HFFc6 (cell line): Measurements from ENCODE around the gene GRAMD1A. TPM values are rescaled to one million over a fixed set of nuclear protein-coding genes. Genes with fewer than 3 reads are reported as not detected.

ENCODE experiments used
- DNase-seq: peaks from one replicate; pipeline ENCODE4 v3.0.0-alpha.2; 2018
- H3K27ac Mint-ChIP-seq: 2 replicates; pipeline ENCODE4 v1.8.0; 2020; ENCODE audit warnings: mild to moderate bottlenecking, mixed read lengths
- H3K27me3 Mint-ChIP-seq: 2 replicates; pipeline ENCODE4 v1.8.0; 2021; ENCODE audit warnings: mild to moderate bottlenecking, moderate library complexity, mixed read lengths; ENCODE audit not compliant: insufficient read depth
- H3K36me3 Mint-ChIP-seq: 2 replicates; pipeline ENCODE4 v1.8.0; 2021; ENCODE audit warnings: low read depth, mixed read lengths
- H3K4me1 Mint-ChIP-seq: 2 replicates; pipeline ENCODE4 v1.8.0; 2020; ENCODE audit warnings: low read depth, mixed read lengths
- H3K4me3 Mint-ChIP-seq: 2 replicates; pipeline ENCODE4 v1.8.0; 2020; ENCODE audit warnings: mild to moderate bottlenecking, moderate library complexity, mixed read lengths
- H3K9me3 Mint-ChIP-seq: 2 replicates; pipeline ENCODE4 v1.8.0; 2020; ENCODE audit warnings: mild to moderate bottlenecking, mixed read lengths
- total RNA-seq, 6 experiments: library from RNA; stranded (reverse); fragmentation: NEBNext Ultra II Directional; extraction: Animal tissue kit (Norgen Biotek cat#: 25700); gene quantifications; 2 replicates in 1 of 6; 3 replicates in 5 of 6; pipeline ENCODE4 v1.2.3, GENCODE V29; 2021
- TF ChIP-seq, protein P1 (sequence below): fragments of 200-600 bp; sonication (generic); IDR thresholded peaks from 2 replicates; pipeline ENCODE4 v1.5.0; 2021; ENCODE audit warnings: antibody characterized with exemption, mild to moderate bottlenecking

Gene GRAMD1A
- total RNA-seq, 6 experiments from 2014 or later, result 48.2 to 51.3 (median 50.0) TPM

DNA sequence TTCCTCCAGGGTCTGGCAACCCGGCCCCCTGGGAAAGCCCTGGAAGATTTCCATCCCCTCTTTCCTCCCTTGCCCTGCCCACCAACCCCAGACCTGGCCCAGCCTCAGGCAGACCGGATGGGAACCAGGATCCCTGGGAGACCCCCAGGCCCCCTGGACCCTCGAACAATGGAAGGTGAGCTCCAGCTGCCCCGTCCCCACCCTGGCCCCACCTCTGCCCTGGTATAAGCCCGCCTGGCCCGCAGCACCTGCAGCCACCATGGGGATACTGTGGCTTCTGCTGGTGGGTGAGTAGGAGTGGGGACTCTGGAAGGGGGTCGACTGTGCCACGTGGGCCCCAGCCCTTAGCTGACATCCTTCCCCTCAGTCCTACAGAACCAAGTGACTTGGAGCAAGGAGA, 73.8 kb downstream of the GRAMD1A start:
- TF ChIP-seq, protein P1, sequence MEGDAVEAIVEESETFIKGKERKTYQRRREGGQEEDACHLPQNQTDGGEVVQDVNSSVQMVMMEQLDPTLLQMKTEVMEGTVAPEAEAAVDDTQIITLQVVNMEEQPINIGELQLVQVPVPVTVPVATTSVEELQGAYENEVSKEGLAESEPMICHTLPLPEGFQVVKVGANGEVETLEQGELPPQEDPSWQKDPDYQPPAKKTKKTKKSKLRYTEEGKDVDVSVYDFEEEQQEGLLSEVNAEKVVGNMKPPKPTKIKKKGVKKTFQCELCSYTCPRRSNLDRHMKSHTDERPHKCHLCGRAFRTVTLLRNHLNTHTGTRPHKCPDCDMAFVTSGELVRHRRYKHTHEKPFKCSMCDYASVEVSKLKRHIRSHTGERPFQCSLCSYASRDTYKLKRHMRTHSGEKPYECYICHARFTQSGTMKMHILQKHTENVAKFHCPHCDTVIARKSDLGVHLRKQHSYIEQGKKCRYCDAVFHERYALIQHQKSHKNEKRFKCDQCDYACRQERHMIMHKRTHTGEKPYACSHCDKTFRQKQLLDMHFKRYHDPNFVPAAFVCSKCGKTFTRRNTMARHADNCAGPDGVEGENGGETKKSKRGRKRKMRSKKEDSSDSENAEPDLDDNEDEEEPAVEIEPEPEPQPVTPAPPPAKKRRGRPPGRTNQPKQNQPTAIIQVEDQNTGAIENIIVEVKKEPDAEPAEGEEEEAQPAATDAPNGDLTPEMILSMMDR, result no peak
- DNase-seq, result no peak
- peaks cover 16% of the 10 kb centered on the region for H3K27me3 Mint-ChIP-seq
- peaks cover 9% of the 10 kb centered on the region; the same call in 1 of the 2 replicates for H3K4me1 Mint-ChIP-seq
- no peak overlapping the region for H3K27ac Mint-ChIP-seq
- H3K4me3 Mint-ChIP-seq, result no peak overlapping the region
- H3K36me3 Mint-ChIP-seq, result peaks cover 6% of the 10 kb centered on the region; the same call in 1 of the 2 replicates
- peaks cover 4% of the 10 kb centered on the region; the same call in 1 of the 2 replicates for H3K9me3 Mint-ChIP-seq

DNA sequence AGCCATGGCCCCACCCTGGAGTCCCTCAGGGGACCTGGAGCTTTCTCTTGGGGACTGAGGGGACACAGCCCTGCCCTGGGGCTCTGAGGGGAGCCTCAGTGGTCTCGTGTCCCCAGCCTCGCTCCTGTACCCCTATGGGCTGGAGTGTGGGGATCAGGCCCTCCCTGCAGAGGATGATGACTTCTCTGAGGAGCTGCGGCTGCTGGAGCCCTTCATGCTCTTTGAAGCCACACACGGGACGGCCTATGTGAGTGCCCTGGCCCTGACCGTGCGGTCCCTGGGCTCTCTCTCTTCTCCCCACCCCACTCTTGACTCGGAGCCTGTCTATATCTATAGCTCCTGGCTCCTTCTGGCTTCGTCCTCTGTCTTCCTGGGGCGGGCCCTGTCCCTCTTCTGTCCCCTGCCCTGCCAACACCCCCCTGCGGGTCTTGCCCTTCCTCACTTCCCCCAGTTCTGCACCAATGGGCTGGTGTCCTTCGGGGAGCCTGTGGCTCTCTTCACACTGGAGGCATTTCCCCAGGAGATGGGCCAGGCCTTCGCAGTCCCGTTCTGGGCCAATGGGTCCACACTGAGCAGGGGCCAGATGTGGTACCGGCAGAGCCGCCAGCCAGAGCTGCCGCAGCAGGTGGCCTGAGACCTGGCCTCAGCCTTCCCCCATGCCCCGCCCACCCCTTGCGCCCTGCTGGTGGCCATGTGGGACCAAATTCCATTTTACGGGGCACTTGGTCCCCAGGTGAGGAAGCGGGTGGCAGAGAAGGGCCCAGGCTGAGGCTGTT, 74.5 kb downstream of the GRAMD1A start:
- H3K4me1 Mint-ChIP-seq, result peaks cover 2% of the 10 kb centered on the region; the same call in 1 of the 2 replicates
- peaks cover 15% of the 10 kb centered on the region for H3K27me3 Mint-ChIP-seq
- peaks cover 6% of the 10 kb centered on the region; the same call in 1 of the 2 replicates for H3K36me3 Mint-ChIP-seq
- H3K4me3 Mint-ChIP-seq, result no peak overlapping the region
- no peak for DNase-seq
- TF ChIP-seq, protein P1, result no peak
- H3K27ac Mint-ChIP-seq, result no peak overlapping the region
- peaks cover 4% of the 10 kb centered on the region; the same call in 1 of the 2 replicates for H3K9me3 Mint-ChIP-seq

DNA sequence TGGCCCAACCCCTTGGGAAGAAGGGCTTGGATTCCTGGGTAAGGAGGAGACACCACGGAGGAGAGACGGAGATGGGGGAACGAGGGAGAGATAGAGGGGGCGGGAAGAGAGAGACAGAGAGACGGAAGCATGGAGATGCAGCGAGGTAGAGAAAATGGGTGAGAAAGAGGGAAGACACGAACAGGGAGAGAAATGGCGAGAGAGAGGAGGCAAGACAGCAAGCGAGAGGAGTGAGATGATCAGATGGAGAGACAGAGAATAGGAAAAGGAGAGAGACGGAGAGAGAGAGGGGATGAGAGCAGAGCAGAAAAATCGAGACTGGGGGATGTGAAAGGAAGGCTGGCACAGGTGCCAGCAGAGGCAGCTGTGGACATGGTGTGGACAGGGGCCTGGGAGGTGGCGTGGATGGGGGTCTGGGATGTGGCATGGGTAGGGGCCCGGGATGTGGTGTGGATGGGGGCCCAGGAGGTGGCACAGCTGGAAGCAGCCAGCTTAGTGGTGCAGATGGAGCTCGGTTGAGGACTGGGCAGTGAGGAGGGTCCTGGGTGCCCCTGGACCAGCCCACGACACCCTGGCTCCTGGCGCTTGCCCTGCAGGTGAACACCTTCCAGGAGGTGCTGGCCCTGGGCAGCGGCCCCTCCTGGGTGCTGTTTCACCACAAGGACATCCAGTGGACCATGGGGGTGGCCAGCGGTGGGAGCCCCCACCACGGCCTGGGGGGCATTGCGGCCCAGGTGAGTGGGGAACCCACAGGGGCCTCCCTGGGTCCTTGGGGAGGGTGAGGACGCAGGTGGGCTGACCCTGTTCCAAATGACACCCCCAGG, 75.3 kb downstream of the GRAMD1A start:
- H3K27me3 Mint-ChIP-seq, result peaks cover 16% of the 10 kb centered on the region
- no peaks in the 10 kb centered on the region for H3K4me1 Mint-ChIP-seq
- TF ChIP-seq, protein P1, result no peak
- H3K27ac Mint-ChIP-seq, result no peak overlapping the region
- H3K36me3 Mint-ChIP-seq, result peaks cover 3% of the 10 kb centered on the region; the same call in 1 of the 2 replicates
- H3K9me3 Mint-ChIP-seq, result no peaks in the 10 kb centered on the region
- no peak overlapping the region for H3K4me3 Mint-ChIP-seq
- DNase-seq, result no peak

DNA sequence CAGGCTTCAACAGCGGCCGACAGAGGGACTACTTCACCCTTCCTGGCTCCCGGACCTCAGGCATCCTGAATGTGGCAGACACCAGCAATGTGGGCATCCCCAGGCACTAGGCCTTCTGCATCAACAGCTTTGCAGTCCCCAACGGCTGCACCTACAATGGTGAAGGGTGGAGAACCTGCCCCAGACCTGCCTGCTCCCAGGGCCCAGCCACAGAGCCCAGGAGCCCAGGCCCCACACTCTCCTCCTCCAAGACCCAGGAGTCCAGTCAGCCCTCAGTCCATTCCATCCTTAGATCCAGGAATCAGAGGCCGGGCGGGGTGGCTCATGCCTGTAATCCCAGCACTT, 75.9 kb downstream of the GRAMD1A start:
- Mint-ChIP-seq H3K4me3 (no peak overlapping the region), H3K27ac (no peak overlapping the region), H3K4me1 (no peaks in the 10 kb centered on the region), H3K36me3 (no peaks in the 10 kb centered on the region), H3K9me3 (no peaks in the 10 kb centered on the region), H3K27me3 (peaks cover 16% of the 10 kb centered on the region)
- TF ChIP-seq, protein P1, result no peak
- DNase-seq, result no peak

Other genes starting within 250 kb of the GRAMD1A start
- gene ZNF599, start 227.1 kb upstream of the GRAMD1A start, total RNA-seq, result 1 to 10 TPM; 4.1 to 5.6 (median 4.8) TPM
- gene ZNF30, start 73.4 kb upstream of the GRAMD1A start, total RNA-seq, result 1 to 10 TPM; 1.9 to 3.1 (median 2.2) TPM
- gene ZNF792, start 36.1 kb upstream of the GRAMD1A start, total RNA-seq, result 1 to 10 TPM; 2.7 to 3.2 (median 3.0) TPM
- 10 to 100 TPM in 4 of 6 experiments, 1 to 10 TPM in 2; 6.8 to 14.2 (median 12.6) TPM for gene SCN1B, start 30.1 kb downstream of the GRAMD1A start, total RNA-seq
- gene HPN, start 41.4 kb downstream of the GRAMD1A start, total RNA-seq, result not detected
- not detected for gene FXYD3, start 115.5 kb downstream of the GRAMD1A start, total RNA-seq
- under 1 TPM in 5 of 6 experiments, not detected in 1; 0.08 to 0.17 (median 0.10) TPM for gene LGI4, start 134.7 kb downstream of the GRAMD1A start, total RNA-seq
- 1 to 10 TPM in 4 of 6 experiments, under 1 TPM in 1, not detected in 1; 0.92 to 2.7 (median 2.1) TPM for gene FXYD1, start 138.5 kb downstream of the GRAMD1A start, total RNA-seq
- gene FXYD7, start 142.9 kb downstream of the GRAMD1A start, total RNA-seq, result under 1 TPM in 3 of 6 experiments, not detected in 3; 0.32 to 0.87 (median 0.68) TPM
- gene FXYD5, start 154.4 kb downstream of the GRAMD1A start, total RNA-seq, result 100 to 1,000 TPM; 317 to 417 (median 353) TPM
- not detected for gene FAM187B, start 228.4 kb downstream of the GRAMD1A start, total RNA-seq
- 1 to 10 TPM; 1.7 to 3.3 (median 2.3) TPM for gene LSR, start 248.7 kb downstream of the GRAMD1A start, total RNA-seq